HG03442 (cell line): ENCODE measurements around the gene VWA5B1.
"Not testable (repeated sequence)": the region's sequence is repeated elsewhere in the genome, so short reads cannot be mapped to it uniquely, and the experiment has no call there.

ENCODE experiments used
- ATAC-seq: cut with Tn5 transposase; IDR thresholded peaks from one replicate; pipeline ENCODE4 v1.9.1; 2021; ENCODE audit warnings: mild to moderate bottlenecking, moderate library complexity; ENCODE audit not compliant: unreplicated experiment

The VWA5B1 gene

GRCh38 chr1:20278692-20279130, 12.0 kb upstream of the VWA5B1 start:
- no peak for ATAC-seq

GRCh38 chr1:20279509-20279908, 11.2 kb upstream of the VWA5B1 start:
- no peak for ATAC-seq

- no peak for ATAC-seq
Observed at GRCh38 chr1:20280341-20280740, 10.3 kb upstream of the VWA5B1 start.

GRCh38 chr1:20280906-20281305, 9.8 kb upstream of the VWA5B1 start:
- no peak for ATAC-seq

GRCh38 chr1:20281801-20282200, 8.9 kb upstream of the VWA5B1 start:
- no peak for ATAC-seq

- ATAC-seq, result no peak
Observed at GRCh38 chr1:20282533-20282932, 8.1 kb upstream of the VWA5B1 start.

- no peak for ATAC-seq
Observed at GRCh38 chr1:20284046-20284445, 6.6 kb upstream of the VWA5B1 start.

- ATAC-seq, result no peak
Observed at GRCh38 chr1:20284625-20285024, 6.0 kb upstream of the VWA5B1 start.

- ATAC-seq, result no peak
Observed at GRCh38 chr1:20285510-20285909, 5.2 kb upstream of the VWA5B1 start.

GRCh38 chr1:20287696-20288095, 3.0 kb upstream of the VWA5B1 start:
- not testable (repeated sequence) for ATAC-seq

- no peak for ATAC-seq
Observed at GRCh38 chr1:20291645-20292084, 990 bp downstream of the VWA5B1 start.

GRCh38 chr1:20298626-20299025, 8.0 kb downstream of the VWA5B1 start:
- no peak for ATAC-seq

GRCh38 chr1:20301463-20302107, 10.9 kb downstream of the VWA5B1 start:
- no peak for ATAC-seq

- ATAC-seq, result no peak
Observed at GRCh38 chr1:20302108-20302471, 11.4 kb downstream of the VWA5B1 start.

GRCh38 chr1:20307026-20307425, 16.4 kb downstream of the VWA5B1 start:
- ATAC-seq, result no peak

GRCh38 chr1:20308569-20308968, 17.9 kb downstream of the VWA5B1 start:
- ATAC-seq, result no peak

GRCh38 chr1:20311289-20311688, 20.6 kb downstream of the VWA5B1 start:
- ATAC-seq, result no peak

- no peak for ATAC-seq
Observed at GRCh38 chr1:20312310-20312709, 21.6 kb downstream of the VWA5B1 start.

GRCh38 chr1:20312818-20313217, 22.1 kb downstream of the VWA5B1 start:
- ATAC-seq, result no peak

GRCh38 chr1:20317471-20317870, 26.8 kb downstream of the VWA5B1 start:
- ATAC-seq, result no peak

- ATAC-seq, result no peak
Observed at GRCh38 chr1:20318521-20318920, 27.8 kb downstream of the VWA5B1 start.

- ATAC-seq, result no peak
Observed at GRCh38 chr1:20318971-20319370, 28.3 kb downstream of the VWA5B1 start.
